Epidermal melanocyte (primary cell): ENCODE measurements around the gene MARCHF5.
"Not testable (repeated sequence)": the region's sequence is repeated elsewhere in the genome, so short reads cannot be mapped to it uniquely, and the experiment has no call there.

ENCODE experiments used
- DNase-seq: peaks from one replicate; pipeline ENCODE4 v3.0.0; 2011; ENCODE audit warnings: low spot score; ENCODE audit not compliant: insufficient read length

The MARCHF5 gene

GRCh38 chr10:92305133-92306072, 14.4 kb downstream of the MARCHF5 start:
- DNase-seq: no peak

- no peak for DNase-seq
Measured at GRCh38 chr10:92309272-92309671, 18.3 kb downstream of the MARCHF5 start.

GRCh38 chr10:92313750-92314149, 22.8 kb downstream of the MARCHF5 start:
- no peak for DNase-seq

- no peak for DNase-seq
Measured at GRCh38 chr10:92316610-92317009, 25.6 kb downstream of the MARCHF5 start.

DNA sequence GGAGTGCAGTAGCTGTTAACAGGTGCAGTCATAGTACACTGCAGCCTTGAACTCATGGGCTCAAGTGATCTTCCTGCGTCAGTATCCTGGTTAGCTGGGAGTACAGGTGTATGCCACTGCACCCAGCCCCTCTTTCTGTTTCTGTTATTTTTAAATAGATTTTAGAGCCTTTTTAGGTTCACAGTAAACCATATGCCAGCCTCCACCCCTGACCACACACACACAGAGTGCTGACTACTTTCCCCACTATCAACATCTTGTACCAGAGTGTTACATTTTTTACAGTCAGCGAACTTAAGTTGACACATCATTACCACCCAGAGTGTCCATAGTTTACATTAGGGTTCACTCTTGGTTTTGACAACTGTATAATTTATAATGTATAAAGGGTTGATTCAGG, 32.1 kb downstream of the MARCHF5 start:
- DNase-seq: no peak

GRCh38 chr10:92327445-92328433, 36.8 kb downstream of the MARCHF5 start:
- no peak for DNase-seq

GRCh38 chr10:92328993-92329392, 38.0 kb downstream of the MARCHF5 start:
- DNase-seq: no peak

DNA sequence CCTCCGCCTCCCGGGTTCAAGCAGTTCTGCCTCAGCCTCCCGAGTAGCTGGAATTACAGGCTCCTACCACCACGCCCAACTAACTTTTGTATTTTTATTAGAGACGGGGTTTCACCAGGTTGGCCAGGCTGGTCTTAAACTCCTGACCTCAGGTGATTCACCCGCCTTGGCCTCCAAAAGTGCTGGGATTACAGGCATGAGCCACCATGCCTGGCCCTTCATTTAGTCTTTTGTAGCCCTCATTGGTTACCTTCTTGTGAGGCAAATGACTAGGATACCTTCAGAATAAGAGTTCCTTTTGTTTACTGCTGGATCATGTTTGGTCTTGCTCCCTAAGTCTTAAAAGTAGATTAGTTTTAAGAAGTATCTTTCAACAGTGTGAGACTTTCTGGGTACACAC, 39.0 kb downstream of the MARCHF5 start:
- not testable (repeated sequence) for DNase-seq

GRCh38 chr10:92342796-92343195, 51.8 kb downstream of the MARCHF5 start:
- DNase-seq: no peak

DNA sequence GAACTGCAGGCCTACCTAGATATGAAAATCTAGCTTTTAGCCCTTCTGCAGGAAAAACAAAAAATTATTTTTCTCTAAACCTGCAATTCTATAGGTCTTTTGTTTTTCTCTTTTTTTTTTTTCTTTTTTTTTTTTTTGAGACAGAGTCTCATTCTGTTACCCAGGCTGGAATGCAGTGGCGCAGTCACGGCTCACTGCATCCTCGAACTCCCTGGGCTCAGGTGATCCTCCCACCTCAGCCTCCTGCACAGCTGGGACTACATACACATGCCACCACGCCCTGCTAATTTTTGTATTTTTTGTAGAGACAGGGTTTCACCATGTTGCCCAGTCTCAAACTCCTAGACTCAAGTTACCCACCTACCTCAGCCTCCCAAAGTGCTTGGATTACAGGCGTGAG, 54.6 kb downstream of the MARCHF5 start:
- not testable (repeated sequence) for DNase-seq

DNA sequence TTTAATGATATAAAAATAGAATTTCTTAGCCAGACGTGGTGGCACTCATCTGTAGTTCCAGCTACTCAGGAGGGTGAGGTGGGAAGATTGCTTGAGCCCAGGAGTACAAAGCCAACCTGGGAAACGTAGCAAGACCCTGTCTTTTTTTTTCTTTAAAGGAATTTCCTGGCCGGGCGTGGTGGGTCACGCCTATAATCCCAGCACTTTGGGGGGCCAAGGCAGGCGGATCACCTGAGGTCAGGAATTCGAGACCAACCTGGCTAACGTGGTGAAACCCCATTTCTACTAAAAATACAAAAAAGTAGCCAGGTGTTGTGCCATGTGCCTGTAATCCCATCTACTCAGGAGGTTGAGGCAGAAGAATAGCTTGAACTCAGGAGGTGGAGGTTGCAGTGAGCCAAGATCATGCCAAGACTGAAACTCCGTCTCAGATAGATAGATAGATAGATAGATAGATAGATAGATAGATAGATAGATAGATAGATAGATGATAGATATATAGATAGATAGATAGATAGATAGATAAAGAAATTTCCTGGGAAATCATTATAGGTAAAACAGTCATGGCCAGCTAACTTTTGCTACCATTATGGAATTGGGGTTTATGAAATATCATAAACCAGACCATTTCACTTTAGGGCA, 56.2 kb downstream of the MARCHF5 start:
- DNase-seq: not testable (repeated sequence)

- no peak for DNase-seq
Measured at GRCh38 chr10:92350411-92350810, 59.4 kb downstream of the MARCHF5 start.

DNA sequence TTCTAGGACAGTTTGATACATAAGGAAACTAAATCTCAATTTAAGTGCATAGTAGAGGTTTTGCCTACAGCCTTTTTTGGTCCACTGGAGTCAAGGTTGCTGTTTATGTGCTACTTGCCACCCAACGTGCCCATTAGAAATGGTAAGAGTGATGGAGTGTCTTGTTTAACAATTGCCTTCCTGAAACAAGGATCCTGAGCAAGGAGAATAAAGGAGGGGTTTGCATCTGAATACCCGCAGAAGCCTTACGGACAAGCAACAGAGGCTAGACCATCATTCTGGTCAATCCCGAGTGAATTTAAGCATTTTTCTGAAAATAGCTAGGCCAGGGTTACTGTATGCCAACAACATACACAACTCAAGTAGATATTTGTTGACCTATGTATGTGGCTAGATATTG, 63.6 kb downstream of the MARCHF5 start:
- no peak for DNase-seq

- DNase-seq: no peak
Measured at GRCh38 chr10:92356041-92356440, 65.1 kb downstream of the MARCHF5 start.

- no peak for DNase-seq
Measured at GRCh38 chr10:92363498-92363897, 72.5 kb downstream of the MARCHF5 start.

- DNase-seq: no peak
Measured at GRCh38 chr10:92366412-92367021, 75.5 kb downstream of the MARCHF5 start.

- DNase-seq: no peak
Measured at GRCh38 chr10:92377962-92378361, 87.0 kb downstream of the MARCHF5 start.

GRCh38 chr10:92381543-92381954, 90.6 kb downstream of the MARCHF5 start:
- DNase-seq: no peak

DNA sequence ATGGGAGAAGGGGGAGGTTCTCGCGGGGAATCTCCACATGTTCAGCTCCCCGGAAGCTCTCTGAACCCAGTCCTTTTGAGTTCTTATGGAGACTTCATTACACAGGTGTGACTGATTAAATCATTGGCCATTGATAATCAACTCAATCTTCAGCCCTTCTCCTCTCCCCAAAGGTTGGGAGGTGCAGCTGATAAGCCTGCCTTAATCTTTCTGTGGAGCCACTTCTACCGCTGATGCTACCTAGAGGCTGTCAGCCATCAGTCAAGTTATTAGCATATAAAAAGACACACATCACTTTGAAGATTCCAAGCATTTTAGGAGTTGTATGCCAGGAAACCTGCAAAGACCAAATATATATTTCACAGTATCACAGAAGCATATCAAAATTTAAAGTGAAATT, 91.7 kb downstream of the MARCHF5 start:
- DNase-seq: no peak

GRCh38 chr10:92384741-92385140, 93.8 kb downstream of the MARCHF5 start:
- DNase-seq: no peak

GRCh38 chr10:92385831-92386230, 94.9 kb downstream of the MARCHF5 start:
- DNase-seq: no peak
